Measurements from ENCODE around the gene DNASE1L3.
A peak's percentile ranks its signal among the peaks of the same experiment; 100 is the strongest.

Gene DNASE1L3

DNA sequence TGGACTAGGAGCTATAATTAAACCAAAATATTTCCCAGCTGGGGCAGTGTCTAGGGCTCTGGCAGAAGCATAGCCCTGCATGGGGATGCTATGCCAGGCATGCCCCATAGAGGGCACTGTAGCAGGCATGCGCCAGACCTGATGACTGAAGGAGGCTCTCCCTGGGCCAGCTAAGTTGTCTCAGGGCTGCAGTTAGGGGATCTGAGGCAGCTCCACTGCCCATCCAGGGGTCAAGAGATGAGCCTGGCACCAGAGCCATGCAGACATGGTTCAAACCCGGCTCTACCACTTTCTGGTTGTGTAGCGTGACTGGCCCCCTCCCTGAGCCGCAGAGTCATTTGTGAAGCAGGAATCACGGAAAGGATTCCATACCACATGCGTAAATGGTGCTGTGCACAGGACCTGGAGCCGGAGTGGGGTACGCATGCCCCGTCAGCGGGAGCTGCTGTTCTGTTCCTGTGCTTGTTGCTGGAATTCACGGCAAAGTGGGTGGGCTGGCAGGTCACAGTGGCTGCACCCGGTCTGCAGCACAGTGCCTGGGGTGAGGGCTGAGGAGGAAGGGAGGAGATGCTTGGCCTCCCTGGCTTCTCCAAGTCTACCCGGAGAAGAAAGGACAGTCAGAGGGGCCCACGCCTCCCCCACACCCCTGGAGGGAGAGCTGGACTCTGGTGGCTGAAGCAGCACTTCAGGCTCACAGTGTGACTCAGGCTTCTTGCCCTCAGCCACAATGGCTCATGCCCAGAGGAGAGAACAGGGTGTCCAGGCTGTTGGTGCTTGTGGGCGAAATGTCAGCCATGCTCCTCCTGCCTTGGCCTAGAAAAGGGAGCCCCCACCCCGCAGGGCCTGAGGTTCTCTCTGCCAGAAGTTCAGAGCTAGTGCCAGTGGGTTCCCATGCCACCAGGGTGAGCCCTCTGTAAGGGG lies 43.1 kb downstream of the DNASE1L3 start:
- H3K4me3 ChIP-seq (ENCODE audit: low read length): no peak overlapping the region
- peak; percentile 37 for DNase-seq (ENCODE audit: low read depth, low spot score)

DNA sequence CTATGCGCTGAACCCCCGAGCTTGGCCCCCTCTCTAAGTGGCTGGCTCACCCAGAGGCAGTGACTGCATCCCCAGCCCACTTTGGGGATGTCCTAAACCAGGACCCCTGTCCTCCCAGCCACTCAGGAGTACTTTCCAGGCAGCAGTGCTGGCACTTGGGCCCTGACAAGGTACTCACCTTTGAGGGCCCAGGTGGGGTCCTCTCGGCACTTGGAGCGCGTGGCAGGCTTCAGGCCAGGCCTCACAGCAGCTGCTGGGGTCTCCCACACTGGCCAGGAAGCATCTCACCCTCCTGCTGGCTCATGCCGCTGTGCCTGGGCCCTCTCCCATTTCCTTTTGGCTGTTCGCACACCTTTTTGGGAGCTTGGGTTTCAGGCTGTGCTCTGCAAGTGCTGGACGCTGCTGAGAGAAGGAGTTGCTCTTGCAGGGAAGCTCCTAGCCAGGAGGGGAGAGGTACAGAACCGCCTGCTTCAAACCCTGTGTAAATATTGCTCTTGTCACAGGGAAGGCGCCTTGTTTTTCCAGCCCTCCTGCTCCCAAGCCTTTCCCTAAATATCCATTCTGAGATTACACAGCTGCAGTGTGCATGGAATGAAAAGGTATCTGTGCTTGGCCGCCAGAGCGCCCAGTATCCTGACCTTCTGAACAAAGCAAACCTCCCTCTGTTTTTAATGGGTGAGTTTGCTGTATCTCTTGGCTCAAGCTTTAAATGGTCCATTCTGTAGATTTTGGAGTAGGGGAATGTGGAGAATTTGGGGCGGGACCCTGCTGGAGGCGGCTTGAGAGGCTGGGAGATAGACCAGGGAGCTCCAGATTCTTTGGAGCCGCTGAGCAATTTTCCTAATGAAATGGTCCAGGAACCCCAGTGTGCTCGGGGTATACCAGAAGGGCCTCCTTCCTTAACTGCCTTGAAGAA lies 45.6 kb downstream of the DNASE1L3 start:
- no peak overlapping the region for H3K4me3 ChIP-seq (ENCODE audit: low read length)
- no peak for DNase-seq (ENCODE audit: low read depth, low spot score)

DNA sequence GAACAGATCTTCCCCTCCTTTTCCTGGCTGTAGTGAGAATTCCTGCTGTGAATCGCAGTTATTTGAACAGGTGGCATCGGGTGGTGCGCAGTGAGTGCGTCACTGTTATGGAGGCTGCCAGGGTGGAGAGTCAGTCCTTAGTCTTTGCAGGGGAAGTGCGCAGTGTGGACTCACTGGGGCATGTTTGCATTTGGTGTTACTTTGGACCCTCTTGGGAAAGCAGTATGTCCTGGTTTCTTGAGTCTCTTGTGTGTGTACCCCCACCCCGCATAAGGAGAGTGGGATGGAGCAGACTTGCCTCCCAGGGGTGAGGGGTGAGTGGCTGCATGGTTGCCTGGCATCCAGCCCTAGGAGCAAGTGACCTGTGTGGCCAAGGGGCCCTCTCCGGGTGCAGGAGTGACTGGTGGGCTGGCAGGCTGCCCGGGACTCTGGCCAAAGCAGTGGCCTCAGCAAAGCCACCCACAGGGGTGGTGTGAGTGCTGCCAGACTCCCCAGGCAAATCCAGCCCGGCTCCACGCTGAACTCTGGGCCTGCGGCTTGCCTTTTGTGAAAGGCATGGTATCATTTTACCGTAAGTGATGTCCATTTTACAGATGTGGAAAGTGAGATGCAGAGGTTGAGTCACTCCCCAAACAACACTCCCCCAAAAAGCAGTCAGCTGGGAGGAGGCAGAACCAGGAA lies 46.4 kb downstream of the DNASE1L3 start:
- no peak for DNase-seq (ENCODE audit: low read depth, low spot score)
- no peak overlapping the region for H3K4me3 ChIP-seq (ENCODE audit: low read length)

DNA sequence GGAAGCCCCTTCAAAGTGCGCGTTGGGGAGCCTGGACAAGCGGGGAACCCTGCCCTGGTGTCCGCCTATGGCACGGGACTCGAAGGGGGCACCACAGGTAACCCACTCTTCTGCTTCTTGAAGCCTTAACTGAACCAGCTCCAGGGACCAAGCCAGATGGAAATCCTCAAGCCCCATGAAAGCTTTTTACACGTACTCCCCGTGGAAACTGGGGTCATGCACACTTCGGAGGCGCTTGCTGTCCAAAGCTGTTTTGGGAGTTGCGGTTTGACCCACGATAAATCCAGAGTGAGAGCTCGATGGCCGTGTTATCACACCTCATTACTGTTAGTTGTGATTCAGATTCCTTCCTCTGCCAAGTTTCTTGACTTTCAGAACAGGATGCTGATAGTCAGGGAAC lies 47.5 kb downstream of the DNASE1L3 start:
- DNase-seq (ENCODE audit: low read depth, low spot score): no peak
- H3K4me3 ChIP-seq (ENCODE audit: low read length): no peak overlapping the region

DNA sequence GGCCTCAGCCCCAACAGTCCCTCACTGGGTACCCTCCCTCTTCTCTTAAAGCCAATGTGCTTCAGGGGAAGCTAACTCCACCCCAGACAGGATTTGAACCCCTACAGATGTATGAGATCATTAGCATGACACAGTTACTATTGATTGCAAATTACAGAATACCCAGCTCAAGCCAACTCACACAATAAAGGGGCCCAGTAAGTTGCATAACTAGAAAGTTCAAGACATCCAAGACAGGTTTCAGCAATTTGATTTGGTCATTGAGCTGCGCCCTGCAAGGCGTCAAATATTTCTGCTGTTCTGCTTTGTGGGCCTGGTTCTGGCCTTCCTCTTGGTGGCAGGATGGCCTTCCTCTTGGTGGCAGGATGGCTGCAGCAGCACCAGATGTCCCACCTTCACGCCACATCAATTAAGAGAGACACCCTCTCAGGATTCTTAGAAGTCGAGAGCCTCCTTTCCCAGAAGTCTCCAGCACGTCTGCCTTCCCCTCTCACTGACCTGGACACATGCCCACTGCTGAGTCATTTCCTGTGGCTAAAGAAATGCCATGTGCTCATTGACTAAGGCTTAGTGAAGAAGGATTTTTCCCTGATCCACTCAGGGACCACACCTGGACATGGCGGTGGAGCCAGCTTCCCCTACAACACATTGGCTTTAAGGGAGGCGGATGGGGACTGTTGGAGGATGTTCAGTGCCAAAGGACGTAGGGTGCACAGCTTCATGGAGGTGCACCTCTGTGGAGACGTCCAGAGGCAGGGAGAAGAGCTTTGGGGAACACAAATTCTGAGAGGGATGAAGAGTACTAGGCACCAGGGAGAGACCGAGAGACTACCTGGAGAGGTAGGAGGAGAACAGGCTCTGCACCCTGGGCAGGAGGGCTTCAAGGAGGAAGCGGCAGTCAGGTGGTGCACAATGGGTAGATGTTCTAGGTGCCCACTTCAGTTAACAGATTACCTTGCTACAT lies 49.1 kb downstream of the DNASE1L3 start:
- DNase-seq (ENCODE audit: low read depth, low spot score): no peak
- no peak overlapping the region for H3K4me3 ChIP-seq (ENCODE audit: low read length)

DNA sequence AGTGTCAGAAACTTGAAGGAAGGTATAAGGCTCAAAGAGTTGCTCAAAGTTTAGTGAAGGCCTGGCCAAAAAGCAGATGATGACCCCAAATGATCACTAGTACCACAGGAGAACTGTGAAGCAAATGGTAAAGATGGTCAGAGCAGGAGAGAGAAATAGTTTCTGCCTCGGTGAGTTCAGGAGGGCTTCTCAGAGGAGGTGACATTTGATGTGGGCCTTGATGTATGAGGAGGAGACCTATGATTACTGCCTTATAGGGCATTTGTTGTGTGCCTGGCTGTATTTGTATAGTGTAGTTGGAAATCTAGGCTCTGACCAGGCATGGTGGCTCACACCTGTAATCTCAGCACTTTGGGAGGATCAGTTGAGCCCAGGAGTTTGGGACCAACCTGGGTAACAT lies 50.4 kb downstream of the DNASE1L3 start:
- no peak overlapping the region for H3K4me3 ChIP-seq (ENCODE audit: low read length)
- no peak for DNase-seq (ENCODE audit: low read depth, low spot score)

DNA sequence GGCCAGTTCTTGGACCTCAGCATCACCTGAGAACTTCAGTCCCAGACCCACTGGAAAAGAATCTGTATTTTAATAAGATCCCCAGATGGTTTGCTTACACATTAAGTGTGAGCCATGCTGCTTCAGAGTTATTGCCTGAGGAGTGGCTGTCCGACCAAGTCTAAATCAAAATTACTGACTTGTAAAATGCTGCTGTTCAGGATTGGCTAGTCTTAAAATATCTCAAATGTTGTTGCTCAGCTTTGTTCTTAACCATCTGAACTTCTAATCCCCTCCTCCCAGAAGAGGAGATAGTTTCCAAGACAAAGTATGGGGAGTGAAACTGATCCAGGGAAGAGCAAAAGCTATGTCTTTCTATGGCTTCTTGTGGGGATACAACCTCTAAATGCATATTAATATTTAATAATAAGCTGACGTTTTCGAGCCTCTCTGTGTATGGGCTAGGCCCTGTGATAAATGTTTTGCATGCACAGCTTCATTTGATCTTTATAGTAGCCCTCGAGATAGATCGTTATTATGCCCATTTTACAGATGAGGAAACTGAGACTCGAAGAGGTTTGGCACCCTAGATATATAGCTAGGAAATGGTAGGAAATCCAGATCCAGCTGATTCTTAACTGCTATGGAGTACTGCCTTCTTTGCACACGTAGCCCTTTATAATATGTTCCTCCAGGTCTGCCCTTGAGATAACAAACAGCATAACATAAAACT lies 52.2 kb downstream of the DNASE1L3 start:
- DNase-seq (ENCODE audit: low read depth, low spot score): no peak
- H3K4me3 ChIP-seq (ENCODE audit: low read length): no peak overlapping the region

DNA sequence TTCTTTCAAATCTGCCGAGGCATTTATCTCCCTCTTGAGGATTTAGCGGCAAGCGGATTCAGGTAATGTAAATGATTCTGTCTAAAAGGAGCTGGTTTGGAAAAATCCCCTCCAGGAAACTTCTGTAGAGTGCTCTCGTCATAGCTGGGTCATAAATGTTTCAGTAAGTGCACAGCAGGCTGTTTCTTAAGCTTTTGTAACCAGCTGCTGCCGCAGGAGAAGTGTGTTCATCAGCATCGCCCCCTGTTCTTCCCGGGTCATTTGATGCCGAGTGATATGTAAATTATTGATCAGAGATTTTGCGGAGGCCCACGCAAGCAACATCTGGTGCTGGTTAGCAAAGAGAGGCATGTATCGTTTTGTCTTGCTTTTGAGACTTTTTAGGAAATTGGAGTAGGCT lies 53.1 kb downstream of the DNASE1L3 start:
- H3K4me3 ChIP-seq (ENCODE audit: low read length): no peak overlapping the region
- no peak for DNase-seq (ENCODE audit: low read depth, low spot score)

DNA sequence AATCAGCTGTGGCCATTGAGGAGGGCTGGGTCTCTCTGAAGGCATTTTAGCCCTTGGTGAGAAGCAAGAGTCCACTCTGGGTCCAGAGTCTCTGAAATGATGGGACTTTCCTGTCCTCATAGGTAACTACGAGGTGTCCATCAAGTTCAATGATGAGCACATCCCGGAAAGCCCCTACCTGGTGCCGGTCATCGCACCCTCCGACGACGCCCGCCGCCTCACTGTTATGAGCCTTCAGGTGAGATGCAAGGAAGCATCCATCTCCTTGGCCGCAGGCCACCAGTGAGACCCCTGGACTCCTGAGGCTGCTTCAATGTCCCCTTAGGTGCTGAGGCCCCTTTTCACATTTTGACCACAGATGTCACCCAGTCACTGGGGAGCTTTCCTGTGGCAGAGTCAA lies 54.9 kb downstream of the DNASE1L3 start:
- DNase-seq (ENCODE audit: low read depth, low spot score): no peak
- H3K4me3 ChIP-seq (ENCODE audit: low read length): no peak overlapping the region

DNA sequence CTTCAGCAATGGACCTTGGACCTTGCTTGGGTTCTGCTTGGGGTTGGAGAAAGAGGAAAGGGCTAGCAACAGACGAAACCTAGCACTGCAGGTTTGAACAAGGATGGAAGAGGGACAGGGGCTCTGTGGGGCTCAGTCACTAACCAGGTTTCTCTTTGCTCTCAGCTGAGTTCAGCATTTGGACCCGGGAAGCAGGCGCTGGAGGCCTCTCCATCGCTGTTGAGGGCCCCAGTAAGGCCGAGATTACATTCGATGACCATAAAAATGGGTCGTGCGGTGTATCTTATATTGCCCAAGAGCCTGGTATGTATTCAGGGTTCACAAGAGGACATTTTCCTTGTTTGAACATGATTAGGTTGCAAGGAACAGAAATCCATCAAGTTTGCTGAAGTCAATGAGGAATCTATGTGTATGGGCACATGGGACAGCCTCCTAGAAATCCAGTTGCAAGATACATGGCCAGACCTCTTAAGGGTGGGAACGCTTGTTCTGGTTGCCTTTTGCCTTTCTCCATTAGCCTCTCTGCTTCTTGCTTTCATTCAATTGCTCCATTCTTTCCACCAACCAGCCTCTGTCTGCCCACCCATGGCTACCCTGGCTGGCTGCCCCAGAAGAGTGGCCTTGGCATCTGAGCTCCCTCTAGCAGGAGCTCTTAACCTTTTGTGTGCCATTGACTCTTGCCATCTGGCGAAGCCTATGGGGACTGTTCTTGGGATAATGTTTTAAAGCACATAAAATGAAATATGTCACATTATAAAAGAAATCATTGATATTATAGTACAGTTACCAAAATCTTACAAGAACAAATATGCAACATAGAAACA lies 55.9 kb downstream of the DNASE1L3 start:
- no peak overlapping the region for H3K4me3 ChIP-seq (ENCODE audit: low read length)
- DNase-seq (ENCODE audit: low read depth, low spot score): no peak

DNA sequence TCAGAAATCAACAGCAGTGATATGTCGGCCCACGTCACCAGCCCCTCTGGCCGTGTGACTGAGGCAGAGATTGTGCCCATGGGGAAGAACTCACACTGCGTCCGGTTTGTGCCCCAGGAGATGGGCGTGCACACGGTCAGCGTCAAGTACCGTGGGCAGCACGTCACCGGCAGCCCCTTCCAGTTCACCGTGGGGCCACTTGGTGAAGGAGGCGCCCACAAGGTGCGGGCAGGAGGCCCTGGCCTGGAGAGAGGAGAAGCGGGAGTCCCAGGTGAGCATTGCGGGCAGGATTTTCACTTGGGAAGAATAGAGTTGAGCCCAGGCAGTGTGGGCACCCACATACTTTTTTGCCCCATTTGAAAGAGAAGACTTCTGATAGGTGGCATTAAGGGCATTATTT lies 57.4 kb downstream of the DNASE1L3 start:
- no peak for DNase-seq (ENCODE audit: low read depth, low spot score)
- no peak overlapping the region for H3K4me3 ChIP-seq (ENCODE audit: low read length)

DNA sequence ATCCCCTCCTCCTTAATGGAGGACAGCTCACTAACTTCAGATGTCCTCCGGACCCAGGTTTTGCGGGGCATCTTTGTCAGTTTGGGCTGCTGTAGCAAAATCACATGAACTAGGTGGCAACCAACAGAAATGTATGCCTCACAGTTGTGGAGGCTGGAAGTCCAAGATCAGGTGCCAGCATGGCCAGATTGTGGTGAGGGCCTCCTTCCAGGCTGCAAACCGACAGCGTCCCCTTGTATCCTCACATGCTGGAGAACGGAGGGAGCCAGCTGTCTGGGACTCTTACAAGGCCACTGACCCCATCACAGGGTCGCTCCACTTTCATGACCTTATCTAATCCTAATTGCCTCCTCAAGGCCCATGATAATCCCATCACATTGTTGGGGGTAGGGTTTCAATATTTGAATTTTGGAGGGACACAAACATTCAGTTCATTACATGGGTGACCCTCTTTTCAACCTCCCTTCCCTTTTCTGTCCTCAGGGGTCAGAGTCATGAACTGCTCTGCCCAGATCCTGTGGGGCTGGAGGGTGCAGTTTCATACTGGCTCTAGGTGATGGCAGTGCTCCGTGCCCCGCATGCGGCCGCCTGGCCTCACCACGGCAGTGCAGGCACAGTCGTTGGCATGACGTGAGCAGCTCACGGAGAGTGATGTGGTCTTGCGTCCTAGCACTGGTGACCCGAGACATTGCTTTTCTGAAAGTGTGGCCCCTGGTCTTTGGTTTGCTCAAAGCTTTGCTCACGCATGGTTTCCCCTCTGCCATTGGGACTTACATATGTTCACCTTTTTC lies 58.4 kb downstream of the DNASE1L3 start:
- H3K4me3 ChIP-seq (ENCODE audit: low read length): no peak overlapping the region
- no peak for DNase-seq (ENCODE audit: low read depth, low spot score)

DNA sequence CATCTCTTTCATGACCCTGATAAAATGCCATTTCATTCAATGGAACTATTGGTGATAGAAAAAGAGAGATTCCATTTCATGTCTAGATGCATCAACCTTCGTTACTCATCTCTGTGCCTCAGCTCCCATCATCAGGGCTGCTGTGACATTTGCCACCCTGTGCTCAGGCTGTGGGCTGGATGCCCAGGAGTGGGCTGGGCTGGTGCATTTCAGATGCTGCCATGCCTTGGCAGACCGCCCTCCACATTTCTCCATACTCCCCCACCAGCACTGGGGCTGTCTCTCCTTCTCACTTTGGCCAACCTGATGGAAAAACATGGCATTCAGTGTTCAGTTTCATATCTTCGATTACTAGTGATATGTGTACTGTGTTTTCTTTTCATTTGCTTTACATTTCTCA lies 59.1 kb downstream of the DNASE1L3 start:
- H3K4me3 ChIP-seq (ENCODE audit: low read length): no peak overlapping the region
- DNase-seq (ENCODE audit: low read depth, low spot score): no peak

DNA sequence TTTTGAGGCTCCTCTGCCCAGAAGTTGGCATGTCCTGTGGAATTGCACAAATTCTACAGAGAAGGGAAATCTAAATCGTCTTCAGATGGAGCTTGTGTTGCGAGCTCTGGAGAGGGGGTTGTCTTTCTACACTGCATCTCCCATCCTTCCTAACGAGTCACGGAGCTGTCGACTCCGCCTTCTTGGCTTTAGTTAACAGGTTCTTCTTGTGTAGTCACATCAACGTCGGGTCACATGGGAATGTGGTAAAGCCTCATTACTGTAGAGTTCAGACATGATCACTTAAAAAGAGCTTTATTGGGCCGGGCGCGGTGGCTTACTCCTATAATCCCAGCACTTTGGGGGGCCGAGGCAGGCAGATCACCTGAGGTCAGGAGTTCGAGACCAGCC lies 60.0 kb downstream of the DNASE1L3 start:
- H3K4me3 ChIP-seq (ENCODE audit: low read length): no peak overlapping the region
- no peak for DNase-seq (ENCODE audit: low read depth, low spot score)

DNA sequence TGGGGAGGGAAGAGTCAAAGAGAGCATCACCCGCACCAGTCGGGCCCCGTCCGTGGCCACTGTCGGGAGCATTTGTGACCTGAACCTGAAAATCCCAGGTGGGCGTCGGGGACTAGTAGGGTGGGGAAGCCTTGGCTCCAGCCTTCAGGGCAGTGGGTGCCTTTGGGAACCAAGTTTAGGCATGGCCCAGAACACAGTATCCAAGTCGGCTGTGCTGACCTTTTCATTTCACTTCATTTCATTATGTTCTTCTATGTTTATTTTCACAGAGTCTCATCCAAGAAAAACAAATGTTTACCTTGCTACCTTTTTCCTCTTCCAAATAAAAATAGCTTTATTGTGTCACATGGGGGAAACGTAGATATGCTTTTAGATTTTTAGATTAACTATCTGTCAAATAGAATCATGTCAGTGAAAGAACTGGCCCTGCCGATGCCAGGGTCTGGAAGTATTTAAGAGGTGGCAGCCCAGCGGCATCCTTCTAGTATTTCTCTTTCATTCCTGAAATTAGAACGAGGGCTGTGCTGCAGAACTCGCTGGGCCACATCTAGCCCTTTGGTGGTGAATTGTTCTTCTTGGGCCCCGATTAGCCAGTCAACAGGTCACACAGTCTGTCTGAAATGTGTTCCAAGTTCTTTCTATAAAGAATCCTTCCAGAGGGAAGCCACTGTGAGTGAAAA lies 60.5 kb downstream of the DNASE1L3 start:
- no peak overlapping the region for H3K4me3 ChIP-seq (ENCODE audit: low read length)
- no peak for DNase-seq (ENCODE audit: low read depth, low spot score)

DNA sequence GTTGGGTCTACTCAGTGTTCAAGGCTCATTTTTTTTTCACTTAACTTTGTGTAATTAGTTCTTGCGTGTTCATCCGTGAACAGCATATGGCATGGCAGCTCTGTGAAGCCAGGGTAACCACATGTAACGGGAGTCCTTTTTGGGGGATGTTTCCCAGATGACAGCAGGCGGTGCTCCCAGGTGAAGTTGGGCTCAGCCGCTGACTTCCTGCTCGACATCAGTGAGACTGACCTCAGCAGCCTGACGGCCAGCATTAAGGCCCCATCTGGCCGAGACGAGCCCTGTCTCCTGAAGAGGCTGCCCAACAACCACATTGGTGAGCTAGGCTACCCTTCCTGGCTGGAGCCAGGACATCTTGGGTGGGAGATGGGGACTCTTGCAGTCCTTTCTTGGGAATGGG lies 62.7 kb downstream of the DNASE1L3 start:
- no peak overlapping the region for H3K4me3 ChIP-seq (ENCODE audit: low read length)
- no peak for DNase-seq (ENCODE audit: low read depth, low spot score)

Data from Jurkat, Clone E6-1 (cell line).